Neural cell (in vitro differentiated cells): ENCODE results near the gene PRRG2. TPM values are rescaled to one million over a fixed set of nuclear protein-coding genes. Genes with fewer than 3 reads are reported as not detected.

Source experiments
- H2AFZ ChIP-seq: fragments of 200-600, 300-800 bp; sonication (generic), shearing (Covaris generic); 2 replicates; pipeline ENCODE4 v1.6.0; 2014; ENCODE audit warnings: low read depth, mild to moderate bottlenecking, antibody characterized with exemption, low read length, moderate library complexity
- H3F3A ChIP-seq: fragments of 200-600 bp; shearing (Covaris generic); 2 replicates; pipeline ENCODE4 v1.6.1; 2016; ENCODE audit warnings: mild to moderate bottlenecking, moderate library complexity, mixed read lengths, antibody characterized with exemption, low read length; ENCODE audit not compliant: insufficient read depth, poor library complexity, severe bottlenecking
- H3K27ac ChIP-seq: fragments of 200-600, 300-800 bp; sonication (generic), shearing (Covaris generic); 2 replicates; pipeline ENCODE4 v1.5.1; 2014; ENCODE audit warnings: mild to moderate bottlenecking, low read length, moderate library complexity
- H3K27me3 ChIP-seq: fragments of 300-800, 200-600 bp; sonication (generic), shearing (Covaris generic); 2 replicates; pipeline ENCODE4 v1.6.0; 2014; ENCODE audit warnings: mild to moderate bottlenecking, low read depth, low read length, moderate library complexity; ENCODE audit not compliant: insufficient read depth
- H3K36me3 ChIP-seq: fragments of 300-800, 200-600 bp; sonication (generic), shearing (Covaris generic); 2 replicates; pipeline ENCODE4 v1.5.1; 2014; ENCODE audit warnings: mild to moderate bottlenecking, antibody characterized with exemption, low read length, moderate library complexity; ENCODE audit not compliant: insufficient read depth
- H3K4me2 ChIP-seq: fragments of 300-800, 200-600 bp; sonication (generic), shearing (Covaris generic); 2 replicates; pipeline ENCODE4 v1.6.0; 2014; ENCODE audit warnings: mild to moderate bottlenecking, low read length
- H3K4me3 ChIP-seq: fragments of 300-800, 200-600 bp; sonication (generic), shearing (Covaris generic); 2 replicates; pipeline ENCODE4 v1.5.1; 2014; ENCODE audit warnings: mild to moderate bottlenecking, low read length, moderate library complexity
- H3K79me2 ChIP-seq: fragments of 200-600 bp; shearing (Covaris generic); replicated peaks from 2 replicates; pipeline ENCODE4 v1.6.0; 2014; ENCODE audit warnings: mild to moderate bottlenecking, low read length, moderate library complexity; ENCODE audit not compliant: insufficient read depth
- H3K9ac ChIP-seq: fragments of 300-800, 200-600 bp; sonication (generic), shearing (Covaris generic); 2 replicates; pipeline ENCODE4 v1.6.1; 2016; ENCODE audit warnings: mild to moderate bottlenecking, low read length, mixed read lengths
- H3K9me2 ChIP-seq: fragments of 200-600 bp; shearing (Covaris generic); 2 replicates; pipeline ENCODE4 v1.6.1; 2016; ENCODE audit warnings: mild to moderate bottlenecking, low read length, mixed read lengths; ENCODE audit not compliant: insufficient read depth
- H3K9me3 ChIP-seq: fragments of 200-600, 300-800 bp; sonication (generic), shearing (Covaris generic); 2 replicates; pipeline ENCODE4 v1.6.1; 2016; ENCODE audit warnings: mild to moderate bottlenecking, mixed run types, low read length, moderate library complexity, mixed read lengths
- H4K20me1 ChIP-seq: fragments of 200-600 bp; shearing (Covaris generic); 2 replicates; pipeline ENCODE4 v1.6.1; 2016; ENCODE audit warnings: mild to moderate bottlenecking, mixed run types; ENCODE audit not compliant: insufficient read depth
- CTCF ChIP-seq: fragments of 450-650 bp; IDR thresholded peaks from 2 replicates; pipeline ENCODE4 v1.5.1; 2014; ENCODE audit warnings: antibody characterized with exemption, mild to moderate bottlenecking, moderate library complexity; ENCODE audit not compliant: poor library complexity, severe bottlenecking
- EP300 ChIP-seq: fragments of 450-650 bp; conservative IDR thresholded peaks from 2 replicates; pipeline ENCODE4 v1.6.1; 2014; ENCODE audit warnings: antibody characterized with exemption, mild to moderate bottlenecking, moderate library complexity; ENCODE audit not compliant: poor library complexity, severe bottlenecking
- EZH2 ChIP-seq: fragments of 200-600, 300-800 bp; shearing (Covaris generic), sonication (generic); IDR thresholded peaks from 2 replicates; pipeline ENCODE4 v1.6.1; 2014; ENCODE audit warnings: antibody characterized with exemption, low read length, borderline replicate concordance, mild to moderate bottlenecking; ENCODE audit not compliant: insufficient read depth, poor library complexity, severe bottlenecking
- MXI1 ChIP-seq: fragments of 450-650 bp; conservative IDR thresholded peaks from 2 replicates; pipeline ENCODE4 v1.6.1; 2014; ENCODE audit warnings: antibody characterized with exemption, mild to moderate bottlenecking; ENCODE audit not compliant: poor library complexity, severe bottlenecking
- POLR2AphosphoS5 ChIP-seq: IDR thresholded peaks from 2 replicates; pipeline ENCODE4 v1.6.1; 2012
- RAD21 ChIP-seq: fragments of 450-650 bp; conservative IDR thresholded peaks from 2 replicates; pipeline ENCODE4 v1.6.1; 2014; ENCODE audit warnings: antibody characterized with exemption, mild to moderate bottlenecking, moderate library complexity
- SMC3 ChIP-seq: fragments of 450-650 bp; conservative IDR thresholded peaks from 2 replicates; pipeline ENCODE4 v1.6.1; 2014; ENCODE audit warnings: antibody characterized with exemption, mild to moderate bottlenecking, moderate library complexity; ENCODE audit not compliant: poor library complexity
- TAF1 ChIP-seq: IDR thresholded peaks from 2 replicates; pipeline ENCODE4 v1.6.1; 2012; ENCODE audit warnings: low read depth
- polyA plus RNA-seq: library from polyadenylated mRNA; depleted of rRNA; stranded (reverse); fragments of >200 nt; gene quantifications from 2 replicates; pipeline ENCODE4 v1.2.3, GENCODE V29; 2014
- TF ChIP-seq, protein P1 (sequence below): IDR thresholded peaks from 2 replicates; pipeline ENCODE4 v1.6.1; 2012; ENCODE audit warnings: borderline replicate concordance

PRRG2 gene
- polyA plus RNA-seq, 1 donor from 2014 or later = not detected

DNA sequence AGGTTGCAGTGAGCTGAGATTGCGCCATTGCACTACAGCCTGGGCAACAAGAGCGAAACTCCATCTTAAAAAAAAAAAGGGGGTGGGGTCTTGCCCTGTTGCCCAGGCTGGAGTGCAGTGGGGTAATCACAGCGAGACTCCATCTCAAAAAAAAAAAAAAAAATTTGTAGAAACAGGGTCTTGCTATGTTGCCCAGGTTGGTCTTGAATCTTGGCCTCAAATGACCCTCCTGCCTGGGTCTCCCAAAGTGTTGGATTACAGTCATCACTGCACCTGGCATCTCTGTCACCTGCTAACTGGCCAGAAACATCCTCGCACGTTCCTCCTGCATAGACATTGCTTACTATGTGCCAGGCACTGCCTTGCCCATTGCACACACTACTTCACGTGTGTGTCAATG is 39.2 kb upstream of the PRRG2 start:
- H3K9me2 ChIP-seq = no peaks in the 10 kb centered on the region
- H3K27ac ChIP-seq = no peak overlapping the region
- H3K4me3 ChIP-seq = no peak overlapping the region
- H3K27me3 ChIP-seq = no peaks in the 10 kb centered on the region
- no peaks in the 10 kb centered on the region for H3K9me3 ChIP-seq
- TF ChIP-seq SMC3 = no peak
- no peak overlapping the region for H3K9ac ChIP-seq
- H3F3A ChIP-seq = no peaks in the 10 kb centered on the region
- no peaks in the 10 kb centered on the region for H3K36me3 ChIP-seq
- no peaks in the 10 kb centered on the region for H4K20me1 ChIP-seq
- no peak overlapping the region for H2AFZ ChIP-seq
- no peaks in the 10 kb centered on the region for H3K79me2 ChIP-seq
- no peak overlapping the region for H3K4me2 ChIP-seq

GRCh38 chr19:49542446-49542845 is 38.7 kb upstream of the PRRG2 start:
- TF ChIP-seq TAF1 (no peak), MXI1 (no peak), SMC3 (no peak), CTCF (no peak), EZH2 (no peak), POLR2AphosphoS5 (no peak), RAD21 (no peak), EP300 (no peak)
- TF ChIP-seq, protein P1, sequence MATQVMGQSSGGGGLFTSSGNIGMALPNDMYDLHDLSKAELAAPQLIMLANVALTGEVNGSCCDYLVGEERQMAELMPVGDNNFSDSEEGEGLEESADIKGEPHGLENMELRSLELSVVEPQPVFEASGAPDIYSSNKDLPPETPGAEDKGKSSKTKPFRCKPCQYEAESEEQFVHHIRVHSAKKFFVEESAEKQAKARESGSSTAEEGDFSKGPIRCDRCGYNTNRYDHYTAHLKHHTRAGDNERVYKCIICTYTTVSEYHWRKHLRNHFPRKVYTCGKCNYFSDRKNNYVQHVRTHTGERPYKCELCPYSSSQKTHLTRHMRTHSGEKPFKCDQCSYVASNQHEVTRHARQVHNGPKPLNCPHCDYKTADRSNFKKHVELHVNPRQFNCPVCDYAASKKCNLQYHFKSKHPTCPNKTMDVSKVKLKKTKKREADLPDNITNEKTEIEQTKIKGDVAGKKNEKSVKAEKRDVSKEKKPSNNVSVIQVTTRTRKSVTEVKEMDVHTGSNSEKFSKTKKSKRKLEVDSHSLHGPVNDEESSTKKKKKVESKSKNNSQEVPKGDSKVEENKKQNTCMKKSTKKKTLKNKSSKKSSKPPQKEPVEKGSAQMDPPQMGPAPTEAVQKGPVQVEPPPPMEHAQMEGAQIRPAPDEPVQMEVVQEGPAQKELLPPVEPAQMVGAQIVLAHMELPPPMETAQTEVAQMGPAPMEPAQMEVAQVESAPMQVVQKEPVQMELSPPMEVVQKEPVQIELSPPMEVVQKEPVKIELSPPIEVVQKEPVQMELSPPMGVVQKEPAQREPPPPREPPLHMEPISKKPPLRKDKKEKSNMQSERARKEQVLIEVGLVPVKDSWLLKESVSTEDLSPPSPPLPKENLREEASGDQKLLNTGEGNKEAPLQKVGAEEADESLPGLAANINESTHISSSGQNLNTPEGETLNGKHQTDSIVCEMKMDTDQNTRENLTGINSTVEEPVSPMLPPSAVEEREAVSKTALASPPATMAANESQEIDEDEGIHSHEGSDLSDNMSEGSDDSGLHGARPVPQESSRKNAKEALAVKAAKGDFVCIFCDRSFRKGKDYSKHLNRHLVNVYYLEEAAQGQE = no peak
- Histone ChIP-seq H3K9me3 (no peaks in the 10 kb centered on the region), H3K36me3 (no peaks in the 10 kb centered on the region), H4K20me1 (no peaks in the 10 kb centered on the region), H3F3A (no peaks in the 10 kb centered on the region), H3K27me3 (no peaks in the 10 kb centered on the region), H3K79me2 (no peaks in the 10 kb centered on the region), H2AFZ (no peak overlapping the region), H3K9me2 (no peaks in the 10 kb centered on the region), H3K27ac (no peak overlapping the region), H3K4me3 (no peak overlapping the region), H3K4me2 (no peak overlapping the region), H3K9ac (no peak overlapping the region)

- no peaks in the 10 kb centered on the region for H3K9me3 ChIP-seq
- H2AFZ ChIP-seq = no peak overlapping the region
- H3F3A ChIP-seq = no peaks in the 10 kb centered on the region
- no peaks in the 10 kb centered on the region for H3K27me3 ChIP-seq
- no peak overlapping the region for H3K9ac ChIP-seq
- no peaks in the 10 kb centered on the region for H3K9me2 ChIP-seq
- H4K20me1 ChIP-seq = no peaks in the 10 kb centered on the region
- H3K4me2 ChIP-seq = no peak overlapping the region
- H3K79me2 ChIP-seq = no peaks in the 10 kb centered on the region
- no peak overlapping the region for H3K27ac ChIP-seq
- TF ChIP-seq CTCF = no peak
- no peak for TF ChIP-seq MXI1
- no peak for TF ChIP-seq EZH2
- no peak for TF ChIP-seq TAF1
- no peak for TF ChIP-seq SMC3
- no peak for TF ChIP-seq POLR2AphosphoS5
- no peak for TF ChIP-seq EP300
- TF ChIP-seq RAD21 = no peak
- TF ChIP-seq, protein P1 = no peak
- no peak overlapping the region for H3K4me3 ChIP-seq
- H3K36me3 ChIP-seq = no peaks in the 10 kb centered on the region
Observed at GRCh38 chr19:49543032-49543431, 38.1 kb upstream of the PRRG2 start.
